CD4-positive, alpha-beta T cell treated with Interferon gamma for 1 hour (primary cell): ENCODE results near the gene NET1.

Experiments used
- DNase-seq: peaks from one replicate; pipeline ENCODE4 v3.0.0-alpha.2; 2020

The NET1 gene

GRCh38 chr10:5502571-5503476, 90.5 kb downstream of the NET1 start:
- DNase-seq = no peak

- DNase-seq = no peak
Measured at GRCh38 chr10:5503477-5503835, 91.1 kb downstream of the NET1 start.

- no peak for DNase-seq
Measured at GRCh38 chr10:5504146-5505072, 92.1 kb downstream of the NET1 start.

GRCh38 chr10:5506246-5506645, 93.9 kb downstream of the NET1 start:
- DNase-seq = no peak

- DNase-seq = no peak
Measured at GRCh38 chr10:5506751-5507648, 94.6 kb downstream of the NET1 start.

- no peak for DNase-seq
Measured at GRCh38 chr10:5507649-5508131, 95.3 kb downstream of the NET1 start.

GRCh38 chr10:5508161-5508604, 95.8 kb downstream of the NET1 start:
- DNase-seq = no peak
